SK-N-SH (cell line): ENCODE data around the gene AGFG2. TPM values are rescaled to one million over a fixed set of nuclear protein-coding genes. Genes with fewer than 3 reads are reported as not detected.

Experiments used
- CTCF ChIA-PET: fragments of 300-600, 350-600 bp; formaldehyde crosslinking; extraction: SDS; loops from one replicate; lab custom pipeline; 2021; lab: Yijun Ruan, JAX
- POLR2A ChIA-PET: fragments of 350-600 bp; sonication (Branson Sonifier 250); formaldehyde crosslinking; extraction: SDS; loops from one replicate; lab custom pipeline; 2020; ENCODE audit warnings: antibody characterized with exemption, inconsistent platforms; lab: Yijun Ruan, JAX
- DNase-seq: peaks from one replicate; pipeline ENCODE4 v3.0.0; 2012
- H2AFZ ChIP-seq: fragments of 200-600 bp; sonication (generic); 2 replicates; pipeline ENCODE4 v1.8.1; 2016; ENCODE audit warnings: antibody characterized with exemption, mild to moderate bottlenecking, low read depth
- H3F3A ChIP-seq: fragments of 200-600 bp; sonication (generic); replicated peaks from 2 replicates; pipeline ENCODE3; 2016; ENCODE audit warnings: antibody characterized with exemption, mild to moderate bottlenecking; ENCODE audit not compliant: insufficient read depth
- H3K27ac ChIP-seq, 2 experiments: fragments of 200-500 bp in 1 of 2; fragments of 200-600 bp in 1 of 2; sonication (Bioruptor generic) in 1 of 2; sonication (generic), shearing (Covaris generic) in 1 of 2; 2 replicates each; pipeline versions ENCODE4 v1.5.1 to v1.6.1; 2014 to 2016; ENCODE audit warnings: low read depth in 2 of 2, inconsistent platforms in 1 of 2, low read length in 1 of 2, mild to moderate bottlenecking in 1 of 2, mixed read lengths in 1 of 2
- H3K27me3 ChIP-seq: fragments of 200-600 bp; sonication (generic), shearing (Covaris generic); 2 replicates; pipeline ENCODE4 v1.6.1; 2016; ENCODE audit warnings: mixed run types; ENCODE audit not compliant: insufficient read depth
- H3K36me3 ChIP-seq, 2 experiments: fragments of 200-500 bp in 1 of 2; fragments of 200-600 bp in 1 of 2; sonication (Bioruptor generic) in 1 of 2; sonication (generic) in 1 of 2; replicated peaks in 1 of 2; 2 replicates each; pipeline versions ENCODE3 to v1.5.1; 2014 to 2016; ENCODE audit warnings: low read length in 1 of 2, mild to moderate bottlenecking in 1 of 2; ENCODE audit not compliant: insufficient read depth in 2 of 2, control insufficient read depth in 1 of 2
- H3K4me1 ChIP-seq, 2 experiments: fragments of 200-500 bp in 1 of 2; fragments of 200-600 bp in 1 of 2; sonication (Bioruptor generic) in 1 of 2; sonication (generic), shearing (Covaris generic) in 1 of 2; 2 replicates each; pipeline versions ENCODE4 v1.5.1 to v1.6.1; 2014 to 2016; ENCODE audit warnings: low read depth in 1 of 2, low read length in 1 of 2, mixed run types in 1 of 2; ENCODE audit not compliant: insufficient read depth in 2 of 2, control insufficient read depth in 1 of 2
- H3K4me2 ChIP-seq: fragments of 200-600 bp; sonication (generic), shearing (Covaris generic); 2 replicates; pipeline ENCODE4 v1.6.1; 2017; ENCODE audit warnings: mixed run types
- H3K4me3 ChIP-seq, 2 experiments: fragments of 200-500 bp in 1 of 2; fragments of 200-600 bp in 1 of 2; sonication (Bioruptor generic) in 1 of 2; sonication (generic), shearing (Covaris generic) in 1 of 2; 2 replicates each; pipeline versions ENCODE4 v1.5.1 to v1.8.1; 2014 to 2016; ENCODE audit warnings: low read depth in 2 of 2, inconsistent platforms in 1 of 2, low read length in 1 of 2, mild to moderate bottlenecking in 1 of 2, mixed read lengths in 1 of 2, moderate library complexity in 1 of 2
- H3K79me2 ChIP-seq: fragments of 200-600 bp; sonication (generic); 2 replicates; pipeline ENCODE4 v1.8.1; 2017; ENCODE audit warnings: mild to moderate bottlenecking; ENCODE audit not compliant: insufficient read depth
- H3K9ac ChIP-seq: fragments of 200-600 bp; sonication (generic); 2 replicates; pipeline ENCODE4 v1.6.1; 2017; ENCODE audit warnings: mixed run types
- H3K9me2 ChIP-seq: fragments of 200-600 bp; sonication (generic); 2 replicates; pipeline ENCODE4 v1.6.1; 2017; ENCODE audit warnings: mixed run types
- H3K9me3 ChIP-seq: fragments of 200-600 bp; sonication (generic); 2 replicates; pipeline ENCODE4 v1.6.1; 2017; ENCODE audit warnings: mixed run types, mild to moderate bottlenecking, moderate library complexity
- H4K20me1 ChIP-seq: fragments of 200-600 bp; sonication (generic); 2 replicates; pipeline ENCODE4 v1.6.1; 2017; ENCODE audit warnings: mild to moderate bottlenecking, mixed run types; ENCODE audit not compliant: insufficient read depth
- ELF1 ChIP-seq: IDR thresholded peaks from 2 replicates; pipeline ENCODE4 v1.4.0; 2012
- GABPA ChIP-seq: IDR thresholded peaks from 2 replicates; pipeline ENCODE4 v1.4.0; 2012; ENCODE audit warnings: low read depth, mild to moderate bottlenecking
- GATA2 ChIP-seq: sonication (generic); formaldehyde crosslinking; IDR thresholded peaks from 2 replicates; pipeline ENCODE4 v1.5.0; 2020; ENCODE audit warnings: mild to moderate bottlenecking, missing genetic modification reagents
- JUND ChIP-seq: IDR thresholded peaks from 2 replicates; pipeline ENCODE4 v1.4.0; 2012
- MXI1 ChIP-seq: IDR thresholded peaks from 2 replicates; pipeline ENCODE4 v1.6.1; 2012; ENCODE audit warnings: mild to moderate bottlenecking, low read depth, low read length, improper control_type of control experiment
- NFIC ChIP-seq: IDR thresholded peaks from 2 replicates; pipeline ENCODE4 v1.4.0; 2012; ENCODE audit warnings: borderline replicate concordance
- POLR2AphosphoS5 ChIP-seq: IDR thresholded peaks from 2 replicates; pipeline ENCODE4 v1.6.1; 2012; ENCODE audit warnings: low read depth, low read length
- RAD21 ChIP-seq: IDR thresholded peaks from 2 replicates; pipeline ENCODE4 v1.6.1; 2012; ENCODE audit warnings: mild to moderate bottlenecking, low read length
- RCOR1 ChIP-seq: fragments of 150-350 bp; IDR thresholded peaks from 2 replicates; pipeline ENCODE4 v1.6.1; 2017; ENCODE audit warnings: antibody characterized with exemption, low read length
- REST ChIP-seq: IDR thresholded peaks from 2 replicates; pipeline ENCODE4 v1.6.1; 2012; ENCODE audit warnings: mild to moderate bottlenecking, low read depth, low read length, moderate library complexity
- RFX5 ChIP-seq: IDR thresholded peaks from 2 replicates; pipeline ENCODE4 v1.6.1; 2012; ENCODE audit warnings: mild to moderate bottlenecking, improper control_type of control experiment, low read length
- RXRA ChIP-seq: IDR thresholded peaks from 2 replicates; pipeline ENCODE4 v1.4.0; 2012; ENCODE audit warnings: low read depth, mild to moderate bottlenecking, borderline replicate concordance
- TAF1 ChIP-seq: IDR thresholded peaks from 2 replicates; pipeline ENCODE4 v1.6.1; 2012; ENCODE audit warnings: low read depth, mild to moderate bottlenecking, low read length, moderate library complexity, borderline replicate concordance
- TEAD4 ChIP-seq: IDR thresholded peaks from 2 replicates; pipeline ENCODE4 v1.4.0; 2012; ENCODE audit warnings: mild to moderate bottlenecking, borderline replicate concordance; ENCODE audit not compliant: insufficient read depth
- USF2 ChIP-seq: fragments of 150-350 bp; IDR thresholded peaks from 2 replicates; pipeline ENCODE4 v1.6.1; 2017; ENCODE audit warnings: antibody characterized with exemption, low read length, low read depth, borderline replicate concordance
- YY1 ChIP-seq: IDR thresholded peaks from 2 replicates; pipeline ENCODE4 v1.4.0; 2012; ENCODE audit warnings: low read depth, mild to moderate bottlenecking
- WGBS: methylation state at CpG from one replicate; pipeline ENCODE4 v1.1.6; 2017; ENCODE audit warnings: low lambda C conversion rate; 5-methylcytosine and 5-hydroxymethylcytosine counted together
- polyA plus RNA-seq, 3 experiments: library from polyadenylated mRNA; depleted of rRNA; stranded (reverse); fragments of >200 nt; gene quantifications; 2 replicates each; pipeline ENCODE4 v1.2.3, GENCODE V29; 2012
- TF ChIP-seq, protein P1 (sequence below): fragments of 200-600 bp; sonication (generic); IDR thresholded peaks from 2 replicates; pipeline ENCODE4 v1.6.1; 2017; ENCODE audit warnings: antibody characterized with exemption, mild to moderate bottlenecking, moderate library complexity
- TF ChIP-seq, protein P2 (sequence below): IDR thresholded peaks from 2 replicates; pipeline ENCODE4 v1.4.0; 2012; ENCODE audit warnings: low read depth, borderline replicate concordance
- TF ChIP-seq, protein P3 (sequence below): IDR thresholded peaks from 2 replicates; pipeline ENCODE4; 2012

Gene AGFG2
- polyA plus RNA-seq, 1 of the 3 experiments (the other 2 are of a cell fraction): 23.1 TPM

DNA sequence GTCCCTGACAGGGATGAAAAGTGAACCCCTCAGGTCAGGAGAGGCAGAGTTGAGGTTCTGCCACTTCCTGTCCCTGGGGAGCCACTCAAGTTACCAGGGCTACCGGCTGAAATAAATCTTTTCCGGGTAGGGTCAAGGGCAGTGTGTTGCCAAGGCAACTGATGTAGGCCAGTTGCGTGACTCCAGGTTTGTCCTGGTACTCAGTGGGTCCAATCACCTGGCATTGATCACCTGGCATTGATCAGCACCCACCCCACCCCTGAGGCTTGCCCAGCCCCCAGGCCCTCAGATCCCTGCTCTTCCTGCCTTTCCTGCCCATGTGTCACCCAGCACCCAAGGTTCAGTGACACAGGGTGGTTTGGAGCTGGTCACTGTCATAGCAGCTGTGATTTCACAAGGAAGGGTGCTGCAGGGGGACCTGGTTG, 28.8 kb downstream of the AGFG2 start (continued):
- TF ChIP-seq, protein P1, sequence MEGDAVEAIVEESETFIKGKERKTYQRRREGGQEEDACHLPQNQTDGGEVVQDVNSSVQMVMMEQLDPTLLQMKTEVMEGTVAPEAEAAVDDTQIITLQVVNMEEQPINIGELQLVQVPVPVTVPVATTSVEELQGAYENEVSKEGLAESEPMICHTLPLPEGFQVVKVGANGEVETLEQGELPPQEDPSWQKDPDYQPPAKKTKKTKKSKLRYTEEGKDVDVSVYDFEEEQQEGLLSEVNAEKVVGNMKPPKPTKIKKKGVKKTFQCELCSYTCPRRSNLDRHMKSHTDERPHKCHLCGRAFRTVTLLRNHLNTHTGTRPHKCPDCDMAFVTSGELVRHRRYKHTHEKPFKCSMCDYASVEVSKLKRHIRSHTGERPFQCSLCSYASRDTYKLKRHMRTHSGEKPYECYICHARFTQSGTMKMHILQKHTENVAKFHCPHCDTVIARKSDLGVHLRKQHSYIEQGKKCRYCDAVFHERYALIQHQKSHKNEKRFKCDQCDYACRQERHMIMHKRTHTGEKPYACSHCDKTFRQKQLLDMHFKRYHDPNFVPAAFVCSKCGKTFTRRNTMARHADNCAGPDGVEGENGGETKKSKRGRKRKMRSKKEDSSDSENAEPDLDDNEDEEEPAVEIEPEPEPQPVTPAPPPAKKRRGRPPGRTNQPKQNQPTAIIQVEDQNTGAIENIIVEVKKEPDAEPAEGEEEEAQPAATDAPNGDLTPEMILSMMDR: no peak

GRCh38 chr7:100568176-100568895, 29.3 kb downstream of the AGFG2 start:
- Histone ChIP-seq H2AFZ (no peak overlapping the region), H3K4me3 (no peak overlapping the region), H3K4me2 (no peak overlapping the region), H3K9ac (no peak overlapping the region), H3K36me3 (no peaks in the 10 kb centered on the region), H3K27ac (no peak overlapping the region), H3K9me3 (no peaks in the 10 kb centered on the region), H4K20me1 (no peaks in the 10 kb centered on the region), H3K4me1 (peaks cover 0 to 44% of the 10 kb centered on the region in 2 experiments; a peak in 1 of 4 replicates), H3F3A (peaks cover 9% of the 10 kb centered on the region), H3K27me3 (no peaks in the 10 kb centered on the region), H3K79me2 (no peaks in the 10 kb centered on the region), H3K9me2 (no peaks in the 10 kb centered on the region)
- peak; percentile 38 for DNase-seq
- WGBS: 89% methylated on average over 7 of the region's 11 CpGs
- ChIA-PET POLR2A (no interaction called here), CTCF (interaction anchor here (0.6 to 16.6 kb wide), 15 partner anchors 9 to 167 kb away, joined by 3 to 398 read pairs (median 5); partner anchors contain the start of genes FBXO24, LRCH4, PCOLCE and SPACDR)
- TF ChIP-seq TEAD4 (no peak), JUND (no peak), GABPA (no peak), MXI1 (no peak), POLR2AphosphoS5 (no peak), RCOR1 (no peak), USF2 (no peak), TAF1 (no peak), REST (no peak), YY1 (no peak), NFIC (no peak), RXRA (no peak), GATA2 (no peak), RAD21 (no peak), RFX5 (no peak), ELF1 (no peak)
- TF ChIP-seq, protein P2, sequence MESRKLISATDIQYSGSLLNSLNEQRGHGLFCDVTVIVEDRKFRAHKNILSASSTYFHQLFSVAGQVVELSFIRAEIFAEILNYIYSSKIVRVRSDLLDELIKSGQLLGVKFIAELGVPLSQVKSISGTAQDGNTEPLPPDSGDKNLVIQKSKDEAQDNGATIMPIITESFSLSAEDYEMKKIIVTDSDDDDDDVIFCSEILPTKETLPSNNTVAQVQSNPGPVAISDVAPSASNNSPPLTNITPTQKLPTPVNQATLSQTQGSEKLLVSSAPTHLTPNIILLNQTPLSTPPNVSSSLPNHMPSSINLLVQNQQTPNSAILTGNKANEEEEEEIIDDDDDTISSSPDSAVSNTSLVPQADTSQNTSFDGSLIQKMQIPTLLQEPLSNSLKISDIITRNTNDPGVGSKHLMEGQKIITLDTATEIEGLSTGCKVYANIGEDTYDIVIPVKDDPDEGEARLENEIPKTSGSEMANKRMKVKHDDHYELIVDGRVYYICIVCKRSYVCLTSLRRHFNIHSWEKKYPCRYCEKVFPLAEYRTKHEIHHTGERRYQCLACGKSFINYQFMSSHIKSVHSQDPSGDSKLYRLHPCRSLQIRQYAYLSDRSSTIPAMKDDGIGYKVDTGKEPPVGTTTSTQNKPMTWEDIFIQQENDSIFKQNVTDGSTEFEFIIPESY: no peak
- TF ChIP-seq, protein P1: no peak
- TF ChIP-seq, protein P3, sequence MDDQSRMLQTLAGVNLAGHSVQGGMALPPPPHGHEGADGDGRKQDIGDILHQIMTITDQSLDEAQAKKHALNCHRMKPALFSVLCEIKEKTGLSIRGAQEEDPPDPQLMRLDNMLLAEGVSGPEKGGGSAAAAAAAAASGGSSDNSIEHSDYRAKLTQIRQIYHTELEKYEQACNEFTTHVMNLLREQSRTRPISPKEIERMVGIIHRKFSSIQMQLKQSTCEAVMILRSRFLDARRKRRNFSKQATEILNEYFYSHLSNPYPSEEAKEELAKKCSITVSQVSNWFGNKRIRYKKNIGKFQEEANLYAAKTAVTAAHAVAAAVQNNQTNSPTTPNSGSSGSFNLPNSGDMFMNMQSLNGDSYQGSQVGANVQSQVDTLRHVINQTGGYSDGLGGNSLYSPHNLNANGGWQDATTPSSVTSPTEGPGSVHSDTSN: no peak
